ENCODE results near the gene CYP27B1. TPM values are rescaled to one million over a fixed set of nuclear protein-coding genes. Genes with fewer than 3 reads are reported as not detected.

CYP27B1 gene
- total RNA-seq, 1 experiment from 2014 or later = 11.6 TPM

DNA sequence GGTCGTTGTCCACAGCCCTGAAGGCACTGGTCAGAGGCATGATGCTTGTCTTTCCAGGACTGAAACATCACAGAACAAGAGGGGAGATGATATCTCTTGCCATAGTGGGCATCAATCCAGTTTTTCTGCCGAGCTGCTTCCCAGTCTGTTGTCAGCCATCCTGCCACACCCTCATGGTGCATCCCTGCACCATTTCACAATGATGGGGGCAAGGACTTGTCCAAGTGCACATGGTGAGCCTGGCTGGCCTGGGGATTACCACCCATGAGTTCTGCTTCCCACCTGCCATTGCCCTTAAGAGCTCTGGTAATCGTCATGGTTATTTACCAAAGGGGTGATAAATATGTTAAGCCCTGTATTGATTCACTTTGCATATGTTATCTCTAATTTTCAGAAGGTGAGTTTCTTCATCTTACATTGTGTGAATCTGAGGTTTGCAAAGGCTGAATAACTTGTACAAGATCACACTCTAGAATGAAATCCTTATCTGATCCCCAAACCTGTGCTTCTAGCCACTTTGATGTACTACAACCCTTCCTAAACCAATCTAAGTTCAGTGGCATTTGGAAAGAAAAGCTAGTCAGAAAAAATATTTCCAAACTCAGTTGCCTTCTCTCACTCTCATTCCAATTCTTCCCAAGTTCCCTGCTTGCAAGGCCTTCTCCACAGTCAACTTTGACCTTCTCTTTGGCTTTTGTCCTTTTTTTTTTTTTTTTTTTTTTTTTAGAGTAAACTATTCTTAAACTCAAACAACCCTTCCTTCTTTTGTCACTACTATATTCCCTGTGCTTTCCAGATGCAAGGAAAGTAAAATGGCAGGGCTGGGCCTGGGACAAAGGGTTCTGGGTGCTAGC lies 49.4 kb upstream of the CYP27B1 start (continued):
- TF ChIP-seq, protein P1, sequence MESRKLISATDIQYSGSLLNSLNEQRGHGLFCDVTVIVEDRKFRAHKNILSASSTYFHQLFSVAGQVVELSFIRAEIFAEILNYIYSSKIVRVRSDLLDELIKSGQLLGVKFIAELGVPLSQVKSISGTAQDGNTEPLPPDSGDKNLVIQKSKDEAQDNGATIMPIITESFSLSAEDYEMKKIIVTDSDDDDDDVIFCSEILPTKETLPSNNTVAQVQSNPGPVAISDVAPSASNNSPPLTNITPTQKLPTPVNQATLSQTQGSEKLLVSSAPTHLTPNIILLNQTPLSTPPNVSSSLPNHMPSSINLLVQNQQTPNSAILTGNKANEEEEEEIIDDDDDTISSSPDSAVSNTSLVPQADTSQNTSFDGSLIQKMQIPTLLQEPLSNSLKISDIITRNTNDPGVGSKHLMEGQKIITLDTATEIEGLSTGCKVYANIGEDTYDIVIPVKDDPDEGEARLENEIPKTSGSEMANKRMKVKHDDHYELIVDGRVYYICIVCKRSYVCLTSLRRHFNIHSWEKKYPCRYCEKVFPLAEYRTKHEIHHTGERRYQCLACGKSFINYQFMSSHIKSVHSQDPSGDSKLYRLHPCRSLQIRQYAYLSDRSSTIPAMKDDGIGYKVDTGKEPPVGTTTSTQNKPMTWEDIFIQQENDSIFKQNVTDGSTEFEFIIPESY (IDR thresholded peaks at IDR 0.05; ENCODE audit: extremely low read depth, insufficient replicate concordance, low read length) = no peak
- TF ChIP-seq FOSL1 (IDR thresholded peaks at IDR 0.05; ENCODE audit: low read depth) (no peak), SP1 (IDR thresholded peaks at IDR 0.05; ENCODE audit: low read depth) (no peak), EGR1 (IDR thresholded peaks at IDR 0.05; ENCODE audit: low read depth) (no peak), ELF1 (IDR thresholded peaks at IDR 0.05; ENCODE audit: borderline replicate concordance, low read depth) (no peak), EZH2 (IDR thresholded peaks at IDR 0.05) (no peak), POLR2AphosphoS5 (IDR thresholded peaks at IDR 0.05; ENCODE audit: low read depth, low read length) (no peak), EZH2phosphoT487 (IDR thresholded peaks at IDR 0.05; ENCODE audit: borderline replicate concordance) (no peak)
- TF ChIP-seq, protein P2, sequence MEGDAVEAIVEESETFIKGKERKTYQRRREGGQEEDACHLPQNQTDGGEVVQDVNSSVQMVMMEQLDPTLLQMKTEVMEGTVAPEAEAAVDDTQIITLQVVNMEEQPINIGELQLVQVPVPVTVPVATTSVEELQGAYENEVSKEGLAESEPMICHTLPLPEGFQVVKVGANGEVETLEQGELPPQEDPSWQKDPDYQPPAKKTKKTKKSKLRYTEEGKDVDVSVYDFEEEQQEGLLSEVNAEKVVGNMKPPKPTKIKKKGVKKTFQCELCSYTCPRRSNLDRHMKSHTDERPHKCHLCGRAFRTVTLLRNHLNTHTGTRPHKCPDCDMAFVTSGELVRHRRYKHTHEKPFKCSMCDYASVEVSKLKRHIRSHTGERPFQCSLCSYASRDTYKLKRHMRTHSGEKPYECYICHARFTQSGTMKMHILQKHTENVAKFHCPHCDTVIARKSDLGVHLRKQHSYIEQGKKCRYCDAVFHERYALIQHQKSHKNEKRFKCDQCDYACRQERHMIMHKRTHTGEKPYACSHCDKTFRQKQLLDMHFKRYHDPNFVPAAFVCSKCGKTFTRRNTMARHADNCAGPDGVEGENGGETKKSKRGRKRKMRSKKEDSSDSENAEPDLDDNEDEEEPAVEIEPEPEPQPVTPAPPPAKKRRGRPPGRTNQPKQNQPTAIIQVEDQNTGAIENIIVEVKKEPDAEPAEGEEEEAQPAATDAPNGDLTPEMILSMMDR (IDR thresholded peaks at IDR 0.05 in 2 of 3, conservative IDR thresholded peaks at IDR 0.05 in 1 of 3; ENCODE audit: borderline replicate concordance in 1 of 3, insufficient read depth in 1 of 3, low read depth in 2 of 3, low read length in 2 of 3) = no peak
- TF ChIP-seq, protein P3, sequence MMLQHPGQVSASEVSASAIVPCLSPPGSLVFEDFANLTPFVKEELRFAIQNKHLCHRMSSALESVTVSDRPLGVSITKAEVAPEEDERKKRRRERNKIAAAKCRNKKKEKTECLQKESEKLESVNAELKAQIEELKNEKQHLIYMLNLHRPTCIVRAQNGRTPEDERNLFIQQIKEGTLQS (IDR thresholded peaks at IDR 0.05) = no peak

Data from HCT116 (cell line).